GM03348 (cell line): ENCODE measurements around the gene TECTA.
"Not testable (repeated sequence)": the region's sequence is repeated elsewhere in the genome, so short reads cannot be mapped to it uniquely, and the experiment has no call there.

Experiments
- DNase-seq: peaks from one replicate; pipeline ENCODE4 v3.0.0; 2012; ENCODE audit warnings: low spot score

The TECTA gene

DNA sequence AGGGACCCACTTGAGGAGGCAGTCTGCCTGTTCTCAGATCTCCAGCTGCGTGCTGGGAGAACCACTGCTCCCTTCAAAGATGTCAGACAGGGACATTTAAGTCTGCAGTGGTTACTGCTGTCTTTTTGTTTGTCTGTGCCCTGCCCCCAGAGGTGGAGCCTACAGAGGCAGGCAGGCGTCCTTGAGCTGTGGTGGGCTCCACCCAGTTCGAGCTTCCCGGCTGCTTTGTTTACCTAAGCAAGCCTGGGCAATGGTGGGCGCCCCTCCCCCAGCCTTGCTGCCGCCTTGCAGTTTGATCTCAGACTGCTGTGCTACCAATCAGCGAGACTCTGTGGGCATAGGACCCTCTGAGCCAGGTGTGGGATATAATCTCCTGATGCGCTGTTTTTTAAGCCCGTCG lies 76.6 kb downstream of the TECTA start:
- not testable (repeated sequence) for DNase-seq

GRCh38 chr11:121179306-121179705 lies 78.3 kb downstream of the TECTA start:
- no peak for DNase-seq

DNA sequence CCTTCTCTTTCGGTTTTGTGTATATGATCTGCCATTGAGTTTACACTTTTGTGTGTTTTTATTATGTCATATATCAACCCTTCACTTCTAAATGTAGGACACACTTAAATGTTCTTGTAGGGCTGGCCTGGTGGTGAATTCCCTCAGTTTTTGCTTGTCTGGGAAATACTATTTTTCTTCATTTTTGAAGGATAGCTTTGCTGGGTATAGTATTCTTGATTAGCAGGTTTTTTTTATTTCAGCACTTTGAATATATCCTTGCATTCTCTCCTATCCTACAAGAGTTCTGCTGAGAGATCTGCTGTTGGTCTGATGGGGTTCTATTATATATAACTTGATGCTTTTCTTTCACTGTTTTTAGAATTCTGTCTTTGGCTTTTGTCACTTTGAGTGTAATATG lies 79.1 kb downstream of the TECTA start:
- no peak for DNase-seq

DNA sequence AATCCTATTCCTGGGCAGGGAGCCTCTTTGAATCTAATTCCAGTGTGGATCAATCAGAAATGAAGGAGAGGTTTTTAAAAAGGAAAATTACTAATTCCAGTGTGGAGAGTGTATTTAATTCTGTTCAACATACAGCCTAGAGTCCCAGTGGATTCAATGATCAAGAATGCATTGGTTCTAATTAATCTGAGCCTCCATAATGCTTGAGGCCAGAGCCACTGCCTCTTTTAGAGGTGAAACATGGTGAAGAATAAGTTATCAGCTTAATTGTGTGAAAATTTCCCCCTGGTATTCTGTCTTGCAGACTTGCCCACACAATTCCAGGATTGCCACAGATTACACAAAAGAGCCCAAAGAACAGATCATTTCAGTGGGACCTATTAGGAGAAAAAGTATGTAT lies 87.7 kb downstream of the TECTA start:
- DNase-seq = no peak

DNA sequence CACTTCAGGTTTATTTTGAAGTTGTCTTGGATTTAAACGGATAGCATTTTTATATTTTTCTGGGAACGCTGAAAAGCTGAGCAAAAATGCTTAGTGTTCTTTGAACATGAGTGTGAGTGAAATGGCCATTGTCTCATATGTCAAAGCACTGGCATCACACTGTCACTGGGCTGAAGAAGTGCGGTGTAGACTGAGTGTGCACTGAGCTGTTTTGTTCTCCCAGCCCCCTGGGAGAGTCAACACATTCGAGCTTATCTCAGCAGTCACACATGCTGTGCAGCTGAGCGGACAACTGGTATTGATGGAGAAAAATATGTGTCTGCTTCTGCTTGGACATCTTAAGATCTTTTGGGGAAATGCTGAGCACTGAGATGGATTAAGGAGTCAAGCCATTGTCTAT lies 90.8 kb downstream of the TECTA start:
- DNase-seq = no peak

- DNase-seq = peak; percentile 71
These were observed 93.9 kb downstream of the TECTA start for GRCh38 chr11:121194731-121195596.

DNA sequence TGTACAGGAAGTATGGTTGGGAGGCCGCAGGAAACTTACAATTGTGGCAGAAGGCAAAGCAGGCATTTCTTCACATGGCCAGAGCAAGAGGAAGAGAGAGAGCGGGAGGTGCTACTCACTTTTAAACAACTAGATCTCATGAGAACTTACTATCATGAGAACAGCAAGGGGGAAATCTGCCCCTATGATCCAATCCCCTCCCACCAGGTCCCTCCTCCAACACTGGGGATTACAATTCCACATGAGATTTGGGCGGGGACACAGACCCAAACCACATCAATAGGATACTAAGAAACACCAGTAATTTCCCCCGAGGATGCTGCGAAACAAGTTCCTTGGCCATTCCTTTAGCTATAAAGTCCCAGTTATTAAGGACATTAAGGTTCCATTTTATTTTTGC lies 97.4 kb downstream of the TECTA start:
- DNase-seq = no peak

DNA sequence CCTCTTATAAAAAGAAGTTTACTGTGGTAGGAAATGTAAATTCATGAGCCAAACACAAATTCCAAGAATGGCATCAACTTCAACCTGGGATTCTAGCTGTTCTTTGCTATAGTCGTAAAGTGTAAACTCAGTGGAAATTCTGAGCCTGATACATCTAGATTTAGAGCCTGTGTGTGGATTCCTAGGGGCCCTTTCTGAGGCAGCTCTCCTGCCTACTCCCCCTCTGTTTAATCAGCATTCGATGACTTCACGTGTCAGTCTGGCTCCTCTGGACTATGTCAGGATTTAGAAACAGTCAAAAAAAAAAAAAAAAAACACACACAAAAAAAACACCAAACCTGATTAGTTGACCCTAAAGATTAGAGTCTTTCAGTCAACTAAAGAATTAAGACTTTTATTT lies 98.5 kb downstream of the TECTA start:
- no peak for DNase-seq

DNA sequence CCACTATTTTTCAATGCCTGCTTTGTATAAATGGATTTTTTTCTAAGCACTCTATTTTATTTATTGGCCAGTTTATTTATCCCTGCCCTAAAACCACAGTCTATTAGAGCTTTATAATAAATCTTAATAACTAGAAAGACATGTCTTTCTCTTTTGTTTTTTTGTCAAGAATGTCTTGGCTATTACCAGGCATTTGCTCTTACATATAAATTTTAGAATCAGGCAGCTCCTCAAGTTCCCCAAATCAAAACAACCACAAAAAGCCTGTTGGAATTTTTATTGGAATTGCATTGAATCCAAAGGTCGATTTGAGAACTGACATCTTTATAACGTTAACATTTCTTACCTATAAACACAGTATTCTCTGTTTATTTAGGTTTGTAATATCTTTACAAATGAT lies 105.8 kb downstream of the TECTA start:
- DNase-seq = no peak

DNA sequence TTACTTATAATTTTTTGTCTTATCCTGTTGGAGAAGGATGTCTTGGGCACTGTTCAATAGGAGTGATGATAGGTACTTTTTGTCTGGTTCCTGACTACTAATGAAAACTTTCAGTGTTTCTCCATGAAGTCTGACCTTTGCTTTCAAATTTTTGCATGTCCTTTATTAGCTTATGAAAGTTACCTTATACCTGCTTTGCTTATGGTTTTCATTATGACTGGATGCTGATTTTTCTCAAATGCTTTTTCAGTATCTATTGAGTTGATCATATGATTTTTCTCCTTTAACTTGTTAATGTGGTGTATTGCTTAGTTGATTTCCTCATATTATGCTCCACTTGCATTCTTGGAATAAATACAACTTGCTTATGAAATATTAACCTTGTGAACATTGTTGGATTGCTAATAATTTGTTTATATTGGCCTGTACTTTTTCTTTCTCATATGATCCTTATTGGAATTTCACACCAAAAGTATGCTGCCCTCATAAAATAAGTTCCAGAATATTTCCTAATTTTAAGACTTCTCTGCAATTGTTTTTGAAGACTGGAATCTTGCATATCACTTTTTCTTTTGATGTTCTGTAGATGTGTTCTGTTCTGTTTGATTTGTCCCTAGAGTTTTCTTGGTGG lies 106.6 kb downstream of the TECTA start:
- DNase-seq = peak; percentile 21

DNA sequence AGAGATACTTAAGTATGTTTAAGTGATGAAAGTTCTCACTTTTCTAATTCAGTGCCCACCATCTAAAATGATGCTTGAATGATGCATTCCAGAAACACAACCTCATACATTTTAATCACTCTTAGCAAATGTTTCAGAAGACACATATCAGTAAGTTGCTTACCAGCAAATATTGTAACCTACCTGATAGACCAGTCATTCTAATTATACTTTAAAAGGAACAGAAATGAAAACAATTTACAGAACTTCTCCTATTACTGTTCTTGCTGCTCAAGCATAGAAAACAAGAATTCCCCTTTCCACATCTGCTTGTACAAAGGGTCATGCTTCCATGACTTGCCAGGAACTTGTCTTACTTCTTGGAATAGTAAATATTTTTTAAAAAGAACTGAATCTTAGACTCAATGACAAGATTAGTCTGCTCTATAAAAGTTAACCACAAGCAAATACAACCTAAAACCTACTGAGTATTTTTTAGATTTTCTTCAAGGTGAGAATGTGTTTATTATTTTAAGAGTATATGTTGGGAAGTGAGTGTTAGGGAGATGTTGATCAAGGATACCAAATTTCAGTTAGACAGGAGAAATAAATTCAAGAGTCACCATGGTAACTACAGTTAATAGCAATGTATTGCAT lies 109.5 kb downstream of the TECTA start:
- no peak for DNase-seq

DNA sequence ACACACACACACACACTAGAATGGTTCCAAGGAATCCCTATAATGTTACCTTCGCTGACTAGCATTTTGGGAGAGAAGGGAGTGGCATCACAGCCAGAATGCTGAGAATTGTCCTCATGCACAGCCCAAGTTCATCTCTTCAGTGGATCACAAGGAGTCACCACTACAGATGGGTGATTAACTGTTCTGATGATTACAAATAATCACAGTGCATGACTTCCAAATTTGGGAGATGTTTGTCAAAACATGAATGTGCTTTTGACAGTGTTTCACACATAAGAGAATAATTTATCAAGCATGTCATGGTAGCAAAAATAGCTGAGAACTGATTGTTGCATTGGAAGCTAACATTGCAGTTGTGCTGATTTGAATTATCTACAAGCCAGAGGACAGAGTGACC lies 110.6 kb downstream of the TECTA start:
- DNase-seq = no peak

DNA sequence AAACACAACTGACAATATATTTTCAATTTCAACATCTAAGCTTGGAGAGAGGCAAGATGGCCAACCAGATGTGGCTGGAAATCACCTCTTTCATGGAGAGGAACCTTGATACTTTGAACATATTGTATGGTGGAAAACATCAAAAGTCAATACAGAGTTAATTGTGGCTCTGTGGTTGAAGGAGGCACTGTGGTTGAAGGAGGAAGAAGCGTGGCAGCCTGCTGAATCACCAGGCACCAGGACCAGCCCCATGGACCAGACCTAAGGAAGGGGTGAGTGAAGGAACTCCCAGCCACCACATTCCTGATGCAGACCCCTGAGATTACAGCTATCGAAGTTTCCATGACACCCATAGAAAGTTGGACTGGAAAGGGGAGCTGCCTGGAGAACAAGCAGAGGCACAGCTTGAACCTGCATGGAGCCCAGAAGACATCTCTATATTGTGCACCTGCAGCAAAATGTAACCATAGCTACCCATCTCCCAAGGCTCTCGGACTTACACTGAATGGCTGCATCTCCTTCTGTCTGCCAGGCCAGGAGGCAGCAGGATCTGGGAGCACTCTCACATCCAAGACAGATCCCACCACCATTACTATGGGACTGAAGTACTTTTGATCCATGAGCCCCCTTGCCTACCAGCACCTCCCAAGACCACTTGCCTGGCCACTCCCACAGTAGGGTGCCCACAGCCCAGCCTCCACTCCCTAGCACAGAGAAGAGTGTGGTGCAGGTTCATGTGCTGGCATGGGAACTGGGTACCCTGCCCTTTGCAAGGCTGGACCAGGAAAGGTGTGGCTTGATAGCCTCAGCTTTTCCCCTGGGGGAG lies 111.7 kb downstream of the TECTA start:
- no peak for DNase-seq

DNA sequence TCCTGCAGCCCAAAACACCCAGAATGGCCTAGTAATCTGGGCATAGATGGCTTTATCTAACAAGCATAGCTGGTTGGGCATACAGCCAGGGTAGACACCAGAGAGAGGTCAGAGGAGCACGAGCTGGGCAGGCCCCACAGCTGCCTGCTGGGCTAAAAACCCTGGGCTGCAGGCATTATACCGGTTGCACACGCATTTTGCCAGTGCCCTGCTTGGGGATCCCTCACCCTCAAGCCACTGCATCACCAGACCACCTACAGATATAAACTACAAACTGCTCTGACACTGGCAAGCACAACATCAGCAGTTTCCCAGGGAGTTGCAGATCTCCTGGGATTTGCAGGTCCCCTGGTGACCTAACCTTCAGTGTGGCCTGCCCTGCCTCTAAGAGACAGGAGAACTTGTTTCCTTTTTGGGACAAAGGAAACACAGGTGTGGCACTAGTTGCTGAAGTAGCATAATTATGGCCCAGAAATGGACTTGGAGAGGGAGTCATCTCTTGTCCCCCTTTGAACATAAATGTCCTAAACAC lies 112.4 kb downstream of the TECTA start:
- no peak for DNase-seq

DNA sequence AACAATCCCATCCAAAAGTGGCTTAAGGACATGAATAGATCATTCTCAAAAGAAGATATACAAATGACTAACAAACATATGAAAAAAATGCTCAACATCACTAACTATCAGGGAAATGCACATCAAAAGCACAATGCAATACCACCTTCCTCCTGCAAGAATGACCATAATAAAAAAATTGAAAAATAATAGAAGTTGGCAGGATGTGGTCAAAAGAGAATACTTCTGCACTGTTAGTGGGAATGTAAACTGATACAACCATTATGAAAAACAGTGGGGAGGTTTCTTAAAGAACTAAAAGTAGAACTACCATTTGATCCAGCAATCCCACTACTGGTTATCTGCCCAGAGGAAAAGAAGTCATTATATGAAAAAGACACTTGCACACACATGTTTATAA lies 113.8 kb downstream of the TECTA start:
- DNase-seq = no peak

GRCh38 chr11:121221496-121222200 lies 120.6 kb downstream of the TECTA start:
- no peak for DNase-seq

DNA sequence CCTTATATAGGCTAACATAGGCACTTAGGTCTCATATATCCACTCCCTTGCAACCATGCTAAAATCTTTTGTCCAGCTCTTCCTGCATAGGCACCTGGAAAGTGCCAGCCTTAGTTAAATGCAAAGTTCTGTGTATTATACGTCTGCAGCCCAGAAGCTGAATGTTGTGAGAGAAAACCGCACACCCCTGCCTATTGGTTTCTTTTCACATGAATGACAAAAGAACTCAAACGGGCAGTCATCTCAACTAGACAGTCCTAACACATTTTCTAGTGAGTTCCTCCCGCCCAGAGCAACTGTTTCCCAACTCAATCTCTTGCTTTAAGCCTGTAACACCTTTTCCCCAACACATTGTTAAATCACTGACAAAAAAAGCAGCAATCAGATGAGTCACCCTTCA lies 122.1 kb downstream of the TECTA start:
- no peak for DNase-seq

DNA sequence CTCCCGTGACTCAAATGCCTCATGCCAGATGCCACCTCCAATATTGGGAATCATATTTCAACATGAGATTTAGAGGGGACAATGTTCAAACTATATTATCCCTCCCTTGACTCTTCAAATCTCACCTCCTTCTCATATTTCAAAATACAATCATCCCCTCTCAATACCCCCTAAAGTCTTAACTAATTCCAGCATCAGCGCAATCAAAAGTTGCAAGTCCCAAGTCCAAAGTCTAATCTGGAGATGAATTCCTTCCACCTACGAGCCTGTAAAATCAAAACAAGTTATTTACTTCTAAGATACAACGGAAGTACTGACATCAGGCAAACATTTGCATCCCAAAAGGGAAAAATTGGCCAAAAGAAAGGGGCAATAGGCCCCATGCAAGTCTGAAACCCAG lies 124.3 kb downstream of the TECTA start:
- DNase-seq = no peak

DNA sequence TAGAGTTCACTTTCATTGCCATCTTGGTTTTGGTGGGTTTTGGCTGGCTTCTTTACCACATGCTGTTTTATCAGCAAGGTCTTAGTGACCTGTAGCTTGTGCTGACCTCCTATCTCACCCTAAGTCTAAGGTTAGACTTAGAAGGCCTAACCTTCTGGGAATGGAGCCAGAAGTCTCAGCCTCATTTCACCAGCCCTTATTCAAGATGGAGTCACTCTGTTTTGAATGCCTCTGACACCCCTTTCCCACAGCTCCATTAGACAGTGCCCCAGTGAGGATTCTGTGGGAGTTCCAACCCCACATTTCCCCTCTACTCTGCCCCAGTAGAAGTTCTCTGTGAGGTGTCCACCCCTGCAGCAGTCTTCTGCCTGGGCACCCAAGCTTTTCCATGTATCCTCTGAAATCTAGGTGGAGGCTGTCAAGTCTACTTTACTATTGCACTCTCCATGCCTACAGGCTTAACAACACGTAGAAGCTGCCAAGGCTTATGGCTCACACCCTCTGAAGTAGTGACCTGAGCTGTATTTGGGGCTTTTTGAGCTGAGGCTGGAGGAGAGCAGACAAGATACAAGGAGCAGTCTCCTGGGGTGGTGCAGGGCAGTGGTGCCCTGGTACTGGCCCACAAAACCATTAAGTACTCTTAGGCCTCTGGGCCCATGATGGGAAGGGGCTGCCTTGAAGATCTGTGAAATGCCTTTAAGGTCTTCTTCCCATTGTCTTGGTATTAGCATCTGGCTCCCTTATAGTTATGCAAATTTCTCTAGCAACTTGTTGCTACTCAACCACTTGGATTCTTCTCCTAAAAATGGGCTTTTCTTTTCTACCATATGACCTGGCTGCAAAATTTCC lies 125.6 kb downstream of the TECTA start:
- DNase-seq = no peak

DNA sequence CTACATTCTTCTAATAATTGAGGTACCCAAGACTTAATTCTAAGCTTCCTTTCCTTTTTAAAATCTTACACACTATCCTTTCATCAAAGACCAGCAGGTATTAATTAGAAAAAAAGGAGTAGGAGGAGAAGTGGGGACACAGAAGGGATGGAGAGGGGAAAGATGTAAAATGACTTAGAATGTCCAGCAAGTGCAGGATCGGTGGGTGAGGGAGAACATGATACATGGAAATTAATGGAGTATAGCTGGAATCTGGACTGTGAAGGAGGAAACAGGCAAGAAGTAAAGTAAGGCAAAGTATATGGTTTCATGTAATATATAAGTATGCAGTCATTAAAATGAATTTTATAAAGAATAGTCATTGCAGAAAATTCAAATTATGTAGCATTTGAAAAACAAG lies 127.8 kb downstream of the TECTA start:
- no peak for DNase-seq
